ENCODE measurements around the gene UIMC1.

Gene UIMC1

GRCh38 chr5:176856746-176857145, 149.8 kb downstream of the UIMC1 start:
- ATAC-seq (no peak), DNase-seq (ENCODE audit: low spot score in 2 of 2) (no peak)
- peaks cover 3% of the 10 kb centered on the region for H3K9me3 Mint-ChIP-seq
- no peak overlapping the region for H3K4me3 Mint-ChIP-seq
- H3K36me3 Mint-ChIP-seq: no peaks in the 10 kb centered on the region
- H3K4me1 Mint-ChIP-seq: no peaks in the 10 kb centered on the region
- H3K27ac Mint-ChIP-seq: peak overlapping the region; percentile 85

- no peaks in the 10 kb centered on the region for H3K36me3 Mint-ChIP-seq
- no peak for ATAC-seq
- H3K4me3 Mint-ChIP-seq: no peak overlapping the region
- H3K4me1 Mint-ChIP-seq: no peaks in the 10 kb centered on the region
- DNase-seq (ENCODE audit: low spot score in 2 of 2): no peak
- H3K27ac Mint-ChIP-seq: no peak overlapping the region
- peaks cover 3% of the 10 kb centered on the region for H3K9me3 Mint-ChIP-seq
Measured at GRCh38 chr5:176855598-176855997, 151.0 kb downstream of the UIMC1 start.

Measured in stimulated activated effector memory CD8-positive, alpha-beta T cell treated with anti-CD3 and anti-CD28 coated beads, Interleukin-12 subunit alpha, Interleukin-12 subunit beta, amount 100 ng/mL, for 72 hours (primary cell).